Mucosa of stomach (tissue), 1 donor: ENCODE measurements around the gene ST3GAL2.

ENCODE experiments used
- H3K27me3 ChIP-seq: one replicate; pipeline ENCODE4 v1.7.0; 2013; ENCODE audit warnings: mild to moderate bottlenecking, low read length; ENCODE audit not compliant: control insufficient read depth, insufficient read depth
- H3K36me3 ChIP-seq: one replicate; pipeline ENCODE4 v1.7.0; 2013; ENCODE audit warnings: low read length; ENCODE audit not compliant: control insufficient read depth, insufficient read depth
- H3K4me1 ChIP-seq: one replicate; pipeline ENCODE4 v1.7.0; 2013; ENCODE audit warnings: mild to moderate bottlenecking, low read length; ENCODE audit not compliant: control insufficient read depth, insufficient read depth
- H3K4me3 ChIP-seq: one replicate; pipeline ENCODE4 v1.7.0; 2013; ENCODE audit warnings: low read length
- H3K9ac ChIP-seq: one replicate; pipeline ENCODE4 v1.7.0; 2013; ENCODE audit warnings: mild to moderate bottlenecking, low read length, moderate library complexity
- H3K9me3 ChIP-seq: one replicate; pipeline ENCODE4 v1.7.0; 2013; ENCODE audit warnings: mild to moderate bottlenecking, low read length, moderate library complexity; ENCODE audit not compliant: control insufficient read depth
- donor health status: Pancreatic carcinoma.

ST3GAL2 gene

DNA sequence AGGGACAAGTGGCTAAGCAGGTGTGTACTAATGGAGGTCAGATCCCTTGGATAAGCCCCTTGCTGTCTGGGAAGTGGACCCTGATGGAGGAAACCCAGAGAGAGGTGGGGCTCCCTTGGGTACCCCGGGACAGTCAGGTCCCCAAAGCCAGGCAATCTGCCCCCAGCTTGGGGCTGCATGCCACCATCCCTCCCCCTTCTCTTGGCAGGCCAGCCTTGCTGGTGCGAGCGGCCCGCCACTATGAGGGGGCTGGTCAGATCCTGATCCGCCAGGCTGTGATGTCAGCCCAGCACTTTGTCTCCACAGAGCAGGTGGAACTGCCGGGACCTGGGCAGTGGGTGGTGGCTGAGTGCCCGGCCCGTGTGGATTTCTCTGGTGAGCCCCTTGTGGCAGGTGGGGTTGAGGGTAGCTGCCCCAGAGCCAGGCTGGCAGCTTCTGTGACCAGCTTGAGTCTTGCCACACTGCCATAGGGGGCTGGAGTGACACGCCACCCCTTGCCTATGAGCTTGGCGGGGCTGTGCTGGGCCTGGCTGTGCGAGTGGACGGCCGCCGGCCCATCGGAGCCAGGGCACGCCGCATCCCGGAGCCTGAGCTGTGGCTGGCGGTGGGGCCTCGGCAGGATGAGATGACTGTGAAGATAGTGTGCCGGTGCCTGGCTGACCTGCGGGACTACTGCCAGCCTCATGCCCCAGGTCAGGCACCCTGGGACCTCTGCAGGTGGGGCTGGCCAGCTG lies 35.6 kb upstream of the ST3GAL2 start:
- Histone ChIP-seq H3K36me3 (no peaks in the 10 kb centered on the region), H3K27me3 (no peaks in the 10 kb centered on the region), H3K9me3 (no peaks in the 10 kb centered on the region), H3K4me3 (no peak overlapping the region), H3K4me1 (no peaks in the 10 kb centered on the region), H3K9ac (no peak overlapping the region)

DNA sequence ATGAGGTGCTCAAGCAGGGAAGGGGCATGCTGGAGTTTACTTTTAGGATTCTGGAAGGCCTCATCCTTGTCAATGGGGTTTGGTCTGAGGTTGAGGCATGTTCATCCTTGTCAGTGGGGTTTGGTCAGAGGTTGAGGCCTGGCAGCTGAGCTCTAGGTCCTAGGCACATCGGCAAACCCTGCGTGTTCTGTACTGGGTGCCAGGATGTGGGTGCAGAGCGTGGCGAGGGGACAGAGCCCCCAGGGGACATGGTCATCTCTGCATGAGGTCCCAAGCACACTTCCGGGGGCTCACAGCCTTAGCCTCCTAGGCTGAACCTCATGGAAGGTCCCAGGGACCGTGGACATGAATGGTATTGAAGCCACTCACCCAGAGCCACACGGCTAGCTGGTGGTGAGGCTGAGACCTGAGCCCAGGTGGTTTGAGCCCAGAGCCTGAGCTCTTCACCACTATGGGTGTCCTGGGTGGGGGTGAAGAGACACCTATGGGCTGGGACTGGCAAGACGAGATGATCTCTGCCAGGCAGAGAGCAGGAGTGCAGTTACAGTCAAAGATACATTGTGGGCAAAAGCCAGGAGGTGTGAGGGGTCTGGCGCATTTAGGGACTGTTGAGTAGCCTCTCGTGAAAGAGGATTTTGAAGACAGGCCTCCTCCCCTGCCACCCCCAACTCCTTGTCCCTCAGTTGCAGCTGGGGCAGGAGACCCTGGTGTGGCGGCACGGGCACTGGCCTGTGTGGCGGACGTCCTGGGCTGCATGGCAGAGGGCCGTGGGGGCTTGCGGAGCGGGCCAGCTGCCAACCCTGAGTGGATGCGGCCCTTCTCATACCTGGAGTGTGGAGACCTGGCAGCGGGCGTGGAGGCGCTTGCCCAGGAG lies 34.8 kb upstream of the ST3GAL2 start:
- Histone ChIP-seq H3K4me1 (no peaks in the 10 kb centered on the region), H3K27me3 (no peaks in the 10 kb centered on the region), H3K9me3 (no peaks in the 10 kb centered on the region), H3K36me3 (no peaks in the 10 kb centered on the region), H3K9ac (no peak overlapping the region), H3K4me3 (no peak overlapping the region)

DNA sequence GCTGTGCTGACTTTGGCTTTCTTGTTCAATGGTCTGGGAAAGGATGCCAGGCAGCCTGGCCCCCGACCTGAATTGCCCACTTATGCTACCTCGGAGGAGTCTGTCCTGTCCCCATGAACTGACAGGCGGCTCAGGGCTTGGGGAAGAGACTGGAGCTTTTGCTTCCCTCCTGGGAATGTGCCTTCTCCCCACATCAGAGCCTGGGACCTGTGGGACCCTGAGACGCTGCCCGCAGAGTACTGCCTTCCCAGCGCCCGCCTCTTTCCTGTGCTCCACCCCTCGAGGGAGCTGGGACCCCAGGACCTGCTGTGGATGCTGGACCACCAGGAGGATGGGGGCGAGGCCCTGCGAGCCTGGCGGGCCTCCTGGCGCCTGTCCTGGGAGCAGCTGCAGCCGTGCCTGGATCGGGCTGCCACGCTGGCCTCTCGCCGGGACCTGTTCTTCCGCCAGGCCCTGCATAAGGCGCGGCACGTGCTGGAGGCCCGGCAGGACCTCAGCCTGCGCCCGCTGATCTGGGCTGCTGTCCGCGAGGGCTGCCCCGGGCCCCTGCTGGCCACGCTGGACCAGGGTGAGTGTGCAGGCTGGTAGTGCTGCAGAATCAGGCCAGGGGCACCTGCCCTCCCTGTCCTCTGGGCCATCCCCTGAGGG lies 34.0 kb upstream of the ST3GAL2 start:
- no peak overlapping the region for H3K9ac ChIP-seq
- no peaks in the 10 kb centered on the region for H3K4me1 ChIP-seq
- H3K4me3 ChIP-seq = no peak overlapping the region
- H3K27me3 ChIP-seq = no peaks in the 10 kb centered on the region
- H3K9me3 ChIP-seq = no peaks in the 10 kb centered on the region
- no peaks in the 10 kb centered on the region for H3K36me3 ChIP-seq

DNA sequence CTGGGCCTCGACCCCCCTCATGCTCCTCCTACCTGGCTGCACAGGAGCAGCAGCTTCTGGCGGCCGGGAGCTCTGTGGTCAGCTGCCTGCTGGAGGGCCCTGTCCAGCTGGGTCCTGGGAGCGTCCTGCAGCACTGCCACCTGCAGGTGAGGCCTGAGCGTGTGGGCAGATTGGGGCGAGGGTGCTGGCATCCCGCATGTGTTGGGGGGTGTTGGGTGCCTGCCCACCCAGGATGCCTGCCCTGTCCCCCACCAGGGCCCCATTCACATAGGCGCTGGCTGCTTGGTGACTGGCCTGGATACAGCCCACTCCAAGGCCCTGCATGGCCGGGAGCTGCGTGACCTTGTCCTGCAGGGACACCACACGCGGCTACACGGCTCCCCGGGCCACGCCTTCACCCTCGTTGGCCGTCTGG lies 32.0 kb upstream of the ST3GAL2 start:
- H3K4me3 ChIP-seq = no peak overlapping the region
- H3K36me3 ChIP-seq = no peaks in the 10 kb centered on the region
- no peak overlapping the region for H3K9ac ChIP-seq

DNA sequence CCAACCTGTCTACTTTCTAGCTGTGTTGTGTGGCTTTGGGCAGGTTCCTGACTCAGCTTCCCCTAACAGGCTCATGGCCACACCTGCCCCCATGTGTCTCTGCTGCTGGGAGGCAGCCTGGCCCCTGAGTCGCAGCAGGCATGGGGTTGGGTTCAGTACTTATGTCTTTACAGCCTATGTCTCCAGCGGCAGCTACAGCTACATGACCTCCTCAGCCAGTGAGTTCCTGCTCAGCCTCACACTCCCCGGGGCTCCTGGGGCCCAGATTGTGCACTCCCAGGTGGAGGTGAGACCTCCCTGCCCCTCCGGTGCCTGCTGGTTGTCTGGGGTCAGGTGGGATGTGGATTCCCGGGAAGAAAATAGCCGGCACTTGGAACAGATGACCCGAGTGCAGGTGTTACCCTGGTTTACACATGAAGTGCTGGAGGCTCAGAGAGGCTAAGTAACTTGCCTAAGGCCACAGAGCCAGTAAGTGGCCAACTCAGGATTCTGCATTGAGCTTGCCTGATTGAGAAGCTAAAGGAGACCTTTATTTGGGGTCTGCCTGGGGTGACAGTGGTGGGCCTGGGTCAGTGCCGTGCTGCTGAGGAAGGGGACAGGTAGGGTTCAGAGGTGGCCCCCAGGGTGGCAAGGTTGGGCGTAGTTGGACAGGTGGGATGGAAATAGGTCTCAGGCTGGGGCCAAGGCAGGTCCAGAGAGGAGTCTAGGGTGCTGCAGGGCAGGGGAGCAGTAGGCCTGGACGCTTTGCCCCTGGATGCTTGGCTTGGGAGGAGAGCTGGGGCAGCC lies 31.4 kb upstream of the ST3GAL2 start:
- Histone ChIP-seq H3K27me3 (no peaks in the 10 kb centered on the region), H3K36me3 (no peaks in the 10 kb centered on the region), H3K9me3 (no peaks in the 10 kb centered on the region), H3K4me1 (no peaks in the 10 kb centered on the region), H3K9ac (no peak overlapping the region), H3K4me3 (no peak overlapping the region)

More for the DNA sequence above, 32.0 kb upstream of the ST3GAL2 start:
- no peaks in the 10 kb centered on the region for H3K4me1 ChIP-seq
- no peaks in the 10 kb centered on the region for H3K9me3 ChIP-seq
- H3K27me3 ChIP-seq = no peaks in the 10 kb centered on the region

DNA sequence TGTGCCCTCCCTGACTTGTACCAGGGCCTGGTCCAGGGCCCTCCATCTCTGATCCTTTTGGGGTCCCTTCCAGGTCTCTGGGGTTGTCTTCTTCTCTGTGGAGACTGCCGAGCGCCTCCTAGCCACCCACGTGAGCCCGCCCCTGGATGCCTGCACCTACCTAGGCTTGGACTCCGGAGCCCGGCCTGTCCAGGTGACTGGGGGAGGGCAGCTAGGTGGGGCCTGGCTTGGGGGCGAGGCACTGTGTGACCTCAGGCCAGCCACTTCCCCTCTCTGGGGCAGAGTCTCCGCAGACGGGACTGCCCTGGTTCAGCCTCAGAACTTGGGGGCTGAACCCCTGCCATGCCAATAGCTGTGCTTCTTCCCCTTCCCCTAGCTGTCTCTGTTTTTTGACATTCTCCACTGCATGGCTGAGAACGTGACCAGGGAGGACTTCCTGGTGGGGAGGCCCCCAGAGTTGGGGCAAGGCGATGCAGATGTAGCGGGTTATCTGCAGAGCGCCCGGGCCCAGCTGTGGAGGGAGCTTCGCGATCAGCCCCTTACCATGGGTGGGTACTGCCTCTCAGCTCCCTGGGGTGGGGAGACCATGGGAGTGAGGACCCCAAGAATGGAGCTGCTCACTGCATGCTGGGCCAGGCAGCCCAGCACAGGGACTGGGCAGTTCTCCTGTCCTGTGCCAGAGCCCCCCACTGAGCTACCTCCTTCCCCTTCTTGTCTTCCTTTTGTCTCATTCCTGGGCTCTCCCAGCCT lies 30.1 kb upstream of the ST3GAL2 start:
- no peak overlapping the region for H3K4me3 ChIP-seq
- no peaks in the 10 kb centered on the region for H3K4me1 ChIP-seq
- H3K9me3 ChIP-seq = no peaks in the 10 kb centered on the region
- H3K9ac ChIP-seq = no peak overlapping the region
- H3K27me3 ChIP-seq = no peaks in the 10 kb centered on the region
- no peaks in the 10 kb centered on the region for H3K36me3 ChIP-seq

DNA sequence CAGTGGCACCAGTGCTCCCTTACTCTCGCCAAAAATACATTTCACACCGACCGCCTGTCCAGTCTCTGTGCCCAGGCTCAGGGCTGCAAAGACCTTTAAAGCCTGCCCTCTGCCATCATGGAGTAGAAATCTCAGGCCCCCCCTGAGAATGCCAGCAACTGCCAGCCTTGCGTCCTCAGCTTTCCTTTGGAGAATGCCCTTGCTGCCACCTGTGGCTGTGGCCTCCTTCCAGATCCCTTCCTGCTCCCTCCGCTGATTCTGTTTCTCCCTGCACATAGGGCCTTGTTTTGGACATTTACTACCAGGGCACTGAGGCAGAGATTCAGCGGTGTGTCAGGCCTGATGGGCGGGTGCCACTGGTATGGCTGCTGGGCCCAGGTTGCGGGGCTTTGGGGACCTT lies 28.7 kb upstream of the ST3GAL2 start:
- H3K36me3 ChIP-seq = no peaks in the 10 kb centered on the region
- H3K4me1 ChIP-seq = no peaks in the 10 kb centered on the region
- no peak overlapping the region for H3K9ac ChIP-seq
- no peak overlapping the region for H3K4me3 ChIP-seq
- no peaks in the 10 kb centered on the region for H3K27me3 ChIP-seq
- H3K9me3 ChIP-seq = no peaks in the 10 kb centered on the region

DNA sequence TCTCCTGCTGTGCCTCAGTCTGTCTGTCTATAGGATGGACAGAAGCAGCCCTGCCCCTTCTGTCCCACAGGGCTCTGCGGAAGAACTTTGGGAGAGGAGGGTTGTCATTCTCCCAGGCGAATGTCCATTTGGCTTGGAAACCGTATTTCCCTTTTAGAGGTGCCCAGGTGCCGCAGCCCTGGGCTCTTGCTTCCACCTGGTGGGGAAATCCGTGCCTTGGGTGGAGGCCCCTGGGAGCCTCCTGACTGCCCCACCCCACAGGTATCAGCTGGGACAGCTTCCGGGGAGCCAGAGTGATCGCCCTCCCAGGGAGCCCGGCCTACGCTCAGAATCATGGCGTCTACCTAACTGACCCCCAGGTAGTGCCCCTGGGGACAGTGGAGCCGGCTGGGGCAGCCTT lies 28.2 kb upstream of the ST3GAL2 start:
- Histone ChIP-seq H3K9ac (no peak overlapping the region), H3K9me3 (no peaks in the 10 kb centered on the region), H3K4me1 (no peaks in the 10 kb centered on the region), H3K4me3 (no peak overlapping the region), H3K36me3 (no peaks in the 10 kb centered on the region), H3K27me3 (no peaks in the 10 kb centered on the region)

DNA sequence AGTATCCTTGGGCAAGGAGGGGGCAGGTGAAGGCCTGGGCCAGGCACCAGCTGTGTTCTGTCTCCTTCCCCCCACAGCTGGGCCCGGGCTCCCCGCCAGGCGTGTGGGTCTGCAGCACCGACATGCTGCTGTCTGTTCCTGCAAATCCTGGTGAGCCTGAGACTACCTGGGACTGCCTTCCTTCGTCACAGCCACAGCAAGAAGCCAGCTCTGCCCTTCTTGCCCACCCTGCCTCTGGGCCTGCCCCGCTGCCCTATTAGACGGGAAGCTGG lies 27.8 kb upstream of the ST3GAL2 start:
- Histone ChIP-seq H3K4me3 (no peak overlapping the region), H3K9me3 (no peaks in the 10 kb centered on the region), H3K4me1 (no peaks in the 10 kb centered on the region), H3K36me3 (no peaks in the 10 kb centered on the region), H3K27me3 (no peaks in the 10 kb centered on the region), H3K9ac (no peak overlapping the region)

DNA sequence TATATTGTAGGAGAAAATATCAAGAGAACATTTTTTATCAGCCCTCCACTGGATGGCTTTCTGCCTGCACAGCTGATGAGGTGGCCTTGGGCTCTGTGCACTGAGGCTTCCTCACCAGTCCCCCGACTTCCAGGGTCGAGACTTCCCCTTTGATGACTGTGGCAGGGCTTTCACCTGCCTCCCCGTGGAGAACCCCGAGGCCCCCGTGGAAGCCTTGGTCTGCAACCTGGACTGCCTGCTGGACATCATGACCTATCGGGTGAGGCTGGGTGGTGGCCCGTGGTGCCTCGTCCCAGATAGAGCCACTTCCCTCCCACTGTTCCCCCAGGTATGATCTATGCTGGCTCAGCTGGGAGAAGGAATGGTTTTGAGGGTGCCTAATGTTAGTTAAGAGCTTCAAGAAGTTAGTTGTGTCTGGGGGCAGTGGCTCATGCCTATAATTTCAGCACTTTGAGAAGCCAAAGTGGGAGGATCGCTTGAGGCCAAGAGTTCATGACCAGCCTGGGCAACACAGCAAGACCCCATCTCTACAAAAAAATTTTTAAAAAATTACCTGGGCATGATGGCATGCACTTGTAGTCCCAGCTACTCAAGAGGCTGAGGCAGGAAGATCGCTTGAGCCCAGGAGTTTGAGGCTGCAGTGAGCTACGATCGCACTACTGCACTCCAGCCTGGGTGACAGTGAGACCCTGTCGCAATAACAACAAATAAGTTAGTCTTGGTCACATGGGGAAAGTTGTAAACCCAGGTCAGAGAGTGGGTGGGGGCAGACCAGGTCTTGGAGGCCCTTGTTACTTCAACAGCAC lies 27.3 kb upstream of the ST3GAL2 start:
- Histone ChIP-seq H3K4me1 (no peaks in the 10 kb centered on the region), H3K27me3 (no peaks in the 10 kb centered on the region), H3K4me3 (no peak overlapping the region), H3K9me3 (no peaks in the 10 kb centered on the region), H3K36me3 (no peaks in the 10 kb centered on the region), H3K9ac (no peak overlapping the region)

DNA sequence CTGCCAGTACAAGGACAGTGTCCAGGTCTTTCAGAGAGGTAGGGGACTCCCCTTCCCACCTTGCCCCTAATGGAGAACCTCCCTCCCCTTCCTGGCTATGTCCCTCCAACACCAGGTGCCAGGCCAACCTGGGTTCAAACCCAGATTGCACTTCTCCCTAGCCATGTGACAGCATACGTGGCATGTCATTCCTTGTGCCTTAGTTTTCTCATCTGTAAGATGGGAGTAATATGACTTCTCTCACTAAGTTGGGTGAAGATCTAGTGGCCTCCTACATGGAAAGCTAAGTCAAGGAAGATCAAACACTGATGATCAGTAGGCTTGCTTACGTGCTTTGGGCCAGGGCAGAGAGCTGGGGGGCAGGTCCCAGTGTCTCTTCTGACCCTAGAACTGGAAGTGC lies 24.3 kb upstream of the ST3GAL2 start:
- H3K9ac ChIP-seq = no peak overlapping the region
- H3K36me3 ChIP-seq = no peaks in the 10 kb centered on the region
- H3K4me1 ChIP-seq = no peaks in the 10 kb centered on the region
- no peaks in the 10 kb centered on the region for H3K27me3 ChIP-seq
- H3K9me3 ChIP-seq = no peaks in the 10 kb centered on the region
- H3K4me3 ChIP-seq = no peak overlapping the region
